H9 (cell line): ENCODE results near the gene KLHL18. TPM values are rescaled to one million over a fixed set of nuclear protein-coding genes. Genes with fewer than 3 reads are reported as not detected.

Experiments used
- DNase-seq: peaks from one replicate; pipeline ENCODE4 v3.0.0-alpha.2; 2017
- H2AFZ ChIP-seq: one replicate; pipeline ENCODE4 v1.6.1; 2013; ENCODE audit warnings: mild to moderate bottlenecking, low read length, control low read depth, moderate library complexity
- H2AK5ac ChIP-seq: 2 replicates; pipeline ENCODE4 v1.6.1; 2013; ENCODE audit warnings: low read length, control low read depth, mixed read lengths; ENCODE audit not compliant: insufficient read length
- H2BK120ac ChIP-seq: one replicate; pipeline ENCODE4 v1.6.1; 2013; ENCODE audit warnings: low read depth, mild to moderate bottlenecking, low read length, control low read depth, inconsistent platforms; ENCODE audit not compliant: poor library complexity, severe bottlenecking
- H2BK12ac ChIP-seq: 2 replicates; pipeline ENCODE4 v1.6.1; 2013; ENCODE audit warnings: low read length, control low read depth, mixed read lengths, low read depth; ENCODE audit not compliant: insufficient read length
- H2BK15ac ChIP-seq: 2 replicates; pipeline ENCODE4 v1.6.1; 2013; ENCODE audit warnings: low read depth, low read length, control low read depth
- H2BK20ac ChIP-seq: one replicate; pipeline ENCODE4 v1.6.1; 2013; ENCODE audit warnings: low read depth, mild to moderate bottlenecking, low read length, control low read depth, inconsistent platforms; ENCODE audit not compliant: poor library complexity, severe bottlenecking
- H2BK5ac ChIP-seq: 2 replicates; pipeline ENCODE4 v1.6.1; 2013; ENCODE audit warnings: low read length, control low read depth, mixed read lengths; ENCODE audit not compliant: insufficient read length
- H3K14ac ChIP-seq: 2 replicates; pipeline ENCODE4 v1.6.1; 2013; ENCODE audit warnings: low read length, control low read depth; ENCODE audit not compliant: insufficient read depth
- H3K18ac ChIP-seq: 2 replicates; pipeline ENCODE4 v1.6.1; 2013; ENCODE audit warnings: low read depth, mild to moderate bottlenecking, mixed read lengths, low read length, control low read depth; ENCODE audit not compliant: insufficient read length
- H3K23ac ChIP-seq: 2 replicates; pipeline ENCODE4 v1.6.1; 2013; ENCODE audit warnings: low read length, control low read depth, mixed read lengths, low read depth; ENCODE audit not compliant: insufficient read length
- H3K23me2 ChIP-seq: 2 replicates; pipeline ENCODE4 v1.6.1; 2013; ENCODE audit warnings: low read depth, mild to moderate bottlenecking, mixed read lengths, low read length, control low read depth; ENCODE audit not compliant: insufficient read length, poor library complexity, severe bottlenecking
- H3K27ac ChIP-seq: 2 replicates; pipeline ENCODE4 v1.5.1; 2013; ENCODE audit warnings: low read length, control low read depth, mixed read lengths, low read depth; ENCODE audit not compliant: insufficient read length
- H3K27me3 ChIP-seq: 2 replicates; pipeline ENCODE4 v1.6.1; 2013; ENCODE audit warnings: low read length, control low read depth, inconsistent platforms; ENCODE audit not compliant: insufficient read depth
- H3K4ac ChIP-seq: 2 replicates; pipeline ENCODE4 v1.6.1; 2013; ENCODE audit warnings: low read depth, mild to moderate bottlenecking, control low read depth, inconsistent platforms, low read length, moderate library complexity
- H3K4me1 ChIP-seq: 2 replicates; pipeline ENCODE4 v1.6.1; 2013; ENCODE audit warnings: low read length, control low read depth, inconsistent platforms; ENCODE audit not compliant: insufficient read depth
- H3K4me2 ChIP-seq: 2 replicates; pipeline ENCODE4 v1.6.1; 2013; ENCODE audit warnings: low read length, control low read depth, mixed read lengths; ENCODE audit not compliant: insufficient read length, insufficient read depth
- H3K56ac ChIP-seq: 2 replicates; pipeline ENCODE4 v1.6.1; 2013; ENCODE audit warnings: low read depth, mild to moderate bottlenecking, mixed read lengths, low read length, control low read depth; ENCODE audit not compliant: insufficient read length
- H3K79me1 ChIP-seq: 2 replicates; pipeline ENCODE4 v1.6.1; 2013; ENCODE audit warnings: low read depth, mild to moderate bottlenecking, moderate library complexity, low read length, control low read depth, inconsistent platforms; ENCODE audit not compliant: insufficient read depth, poor library complexity, severe bottlenecking
- H3K79me2 ChIP-seq: 2 replicates; pipeline ENCODE4 v1.6.1; 2013; ENCODE audit warnings: low read length, control low read depth, inconsistent platforms; ENCODE audit not compliant: insufficient read depth
- H3K9ac ChIP-seq: 2 replicates; pipeline ENCODE4 v1.6.1; 2013; ENCODE audit warnings: low read length, control low read depth, mixed read lengths; ENCODE audit not compliant: insufficient read length; ENCODE audit errors: extremely low read depth
- H3K9me3 ChIP-seq: one replicate; pipeline ENCODE4 v1.6.1; 2013; ENCODE audit warnings: low read depth, low read length, inconsistent platforms; ENCODE audit not compliant: control insufficient read depth
- H3T11ph ChIP-seq: one replicate; pipeline ENCODE4 v1.6.1; 2013; ENCODE audit warnings: mild to moderate bottlenecking, low read length, control low read depth, inconsistent platforms
- H4K20me1 ChIP-seq: one replicate; pipeline ENCODE4 v1.6.1; 2013; ENCODE audit not compliant: control insufficient read depth, insufficient read length, insufficient read depth
- H4K5ac ChIP-seq: 2 replicates; pipeline ENCODE4 v1.6.1; 2013; ENCODE audit warnings: low read depth, mild to moderate bottlenecking, mixed read lengths, low read length, control low read depth; ENCODE audit not compliant: insufficient read length
- H4K8ac ChIP-seq: replicated peaks from 2 replicates; pipeline ENCODE4 v1.6.1; 2013; ENCODE audit warnings: low read length, control low read depth, mixed read lengths, low read depth; ENCODE audit not compliant: insufficient read length
- H4K91ac ChIP-seq: 2 replicates; pipeline ENCODE4 v1.6.1; 2013; ENCODE audit warnings: low read depth, mild to moderate bottlenecking, moderate library complexity, mixed read lengths, low read length, control low read depth; ENCODE audit not compliant: insufficient read length
- H3K27ac Mint-ChIP-seq, 3 experiments: 2 replicates in 2 of 3; 3 replicates in 1 of 3; pipeline ENCODE4 v1.8.0; 2020 to 2021; ENCODE audit warnings: mixed read lengths in 3 of 3, mild to moderate bottlenecking in 1 of 3, moderate library complexity in 1 of 3
- H3K27me3 Mint-ChIP-seq: 2 replicates; pipeline ENCODE4 v1.8.0; 2021; ENCODE audit warnings: low read depth, mild to moderate bottlenecking, moderate library complexity, mixed read lengths
- H3K36me3 Mint-ChIP-seq, 3 experiments: 2 replicates in 2 of 3; 3 replicates in 1 of 3; pipeline ENCODE4 v1.8.0; 2020 to 2021; ENCODE audit warnings: low read depth in 3 of 3, mixed read lengths in 3 of 3; ENCODE audit not compliant: insufficient read depth in 1 of 3
- H3K4me1 Mint-ChIP-seq, 2 experiments: 2 replicates each; pipeline ENCODE4 v1.8.0; 2020; ENCODE audit warnings: mixed read lengths in 2 of 2
- H3K4me3 Mint-ChIP-seq, 2 experiments: 2 replicates in 1 of 2; 3 replicates in 1 of 2; pipeline ENCODE4 v1.8.0; 2020 to 2021; ENCODE audit warnings: mild to moderate bottlenecking in 2 of 2, mixed read lengths in 2 of 2, moderate library complexity in 1 of 2
- H3K9me3 Mint-ChIP-seq, 2 experiments: 2 replicates in 1 of 2; 3 replicates in 1 of 2; pipeline ENCODE4 v1.8.0; 2020; ENCODE audit warnings: mild to moderate bottlenecking in 2 of 2, mixed read lengths in 2 of 2, moderate library complexity in 1 of 2
- WGBS: extraction: QIAGEN DNeasy Blood & Tissue Kit; methylation state at CpG from one replicate; pipeline ENCODE4 v1.1.7; 2013; ENCODE audit warnings: missing lambda C conversion rate, low lambda C conversion rate, mixed read lengths; ENCODE audit not compliant: insufficient read length; ENCODE audit errors: extremely low coverage; 5-methylcytosine and 5-hydroxymethylcytosine counted together
- total RNA-seq: library from RNA; stranded (reverse); gene quantifications from 2 replicates; pipeline ENCODE4 v1.2.1, GENCODE V29; 2021
- TF ChIP-seq, protein P1 (sequence below): fragments of 200-600 bp; sonication (generic); conservative IDR thresholded peaks from 3 replicates; pipeline ENCODE4 v1.8.0; 2021; ENCODE audit warnings: antibody characterized with exemption, mild to moderate bottlenecking

Gene KLHL18
- total RNA-seq, 1 experiment from 2014 or later, result 55.3 TPM

- Histone ChIP-seq H2AFZ (no peak overlapping the region), H3K27ac (no peak overlapping the region), H2AK5ac (no peak overlapping the region), H3K23ac (no peak overlapping the region), H3K79me2 (peaks cover 3% of the 10 kb centered on the region; the same call in 1 of the 2 replicates), H4K20me1 (no peaks in the 10 kb centered on the region), H3K4ac (no peak overlapping the region), H2BK15ac (no peak overlapping the region), H3K23me2 (no peaks in the 10 kb centered on the region), H4K8ac (no peak overlapping the region), H3K18ac (no peak overlapping the region), H2BK12ac (no peak overlapping the region), H2BK20ac (no peak overlapping the region), H4K91ac (no peak overlapping the region), H3K4me1 (0 out of 2 replicates have a peak, but pooled peaks cover 2% of the 10 kb centered on the region), H3K79me1 (peaks cover 7% of the 10 kb centered on the region), H3K4me2 (no peak overlapping the region), H2BK120ac (no peak overlapping the region), H2BK5ac (no peak overlapping the region), H3T11ph (no peak overlapping the region), H3K56ac (no peak overlapping the region), H3K9ac (no peak overlapping the region), H3K9me3 (no peaks in the 10 kb centered on the region), H4K5ac (no peak overlapping the region), H3K27me3 (no peaks in the 10 kb centered on the region), H3K14ac (no peak overlapping the region)
- WGBS, result no CpG with 5 or more reads among the region's 3 CpGs
- no peak for DNase-seq
- Mint-ChIP-seq H3K9me3 (no peaks in the 10 kb centered on the region), H3K36me3 (peaks cover 4 to 13% (median 9%) of the 10 kb centered on the region in 3 experiments; a peak in 6 of 7 replicates), H3K4me1 (peaks cover 16 to 25% of the 10 kb centered on the region in 2 experiments), H3K27ac (peak overlapping the region in 2 of 3 experiments; percentile 2 to 62; a peak in 3 of 7 replicates), H3K27me3 (no peaks in the 10 kb centered on the region), H3K4me3 (no peak overlapping the region)
- TF ChIP-seq, protein P1, sequence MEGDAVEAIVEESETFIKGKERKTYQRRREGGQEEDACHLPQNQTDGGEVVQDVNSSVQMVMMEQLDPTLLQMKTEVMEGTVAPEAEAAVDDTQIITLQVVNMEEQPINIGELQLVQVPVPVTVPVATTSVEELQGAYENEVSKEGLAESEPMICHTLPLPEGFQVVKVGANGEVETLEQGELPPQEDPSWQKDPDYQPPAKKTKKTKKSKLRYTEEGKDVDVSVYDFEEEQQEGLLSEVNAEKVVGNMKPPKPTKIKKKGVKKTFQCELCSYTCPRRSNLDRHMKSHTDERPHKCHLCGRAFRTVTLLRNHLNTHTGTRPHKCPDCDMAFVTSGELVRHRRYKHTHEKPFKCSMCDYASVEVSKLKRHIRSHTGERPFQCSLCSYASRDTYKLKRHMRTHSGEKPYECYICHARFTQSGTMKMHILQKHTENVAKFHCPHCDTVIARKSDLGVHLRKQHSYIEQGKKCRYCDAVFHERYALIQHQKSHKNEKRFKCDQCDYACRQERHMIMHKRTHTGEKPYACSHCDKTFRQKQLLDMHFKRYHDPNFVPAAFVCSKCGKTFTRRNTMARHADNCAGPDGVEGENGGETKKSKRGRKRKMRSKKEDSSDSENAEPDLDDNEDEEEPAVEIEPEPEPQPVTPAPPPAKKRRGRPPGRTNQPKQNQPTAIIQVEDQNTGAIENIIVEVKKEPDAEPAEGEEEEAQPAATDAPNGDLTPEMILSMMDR, result no peak
These were observed 11.6 kb downstream of the KLHL18 start for GRCh38 chr3:47294392-47294791.
